Measurements from ENCODE around the gene CAPN6. TPM values are rescaled to one million over a fixed set of nuclear protein-coding genes. Genes with fewer than 3 reads are reported as not detected.

Gene CAPN6
- total RNA-seq, 1 experiment from 2014 or later = 3.1 TPM

- no peaks in the 10 kb centered on the region for H3K36me3 Mint-ChIP-seq
- POLR2A ChIA-PET = no interaction called here
- DNase-seq (ENCODE audit: low spot score) (no peak), ATAC-seq (no peak)
- H3K27ac Mint-ChIP-seq = no peak overlapping the region
- H3K9me3 Mint-ChIP-seq = no peaks in the 10 kb centered on the region
- no peaks in the 10 kb centered on the region for H3K4me1 Mint-ChIP-seq
- CTCF ChIA-PET = no interaction called here
- H3K4me3 Mint-ChIP-seq = no peak overlapping the region
- H3K27me3 Mint-ChIP-seq (ENCODE audit: low read depth) = peaks cover 8% of the 10 kb centered on the region
- TF ChIP-seq KAT7 (CRISPR knock-in tag; IDR thresholded peaks at IDR 0.05; ENCODE audit: borderline replicate concordance) = no peak
- TF ChIP-seq ETV6 (CRISPR knock-in tag; IDR thresholded peaks at IDR 0.05) = no peak
- no peak for TF ChIP-seq AR (CRISPR knock-in tag; IDR thresholded peaks at IDR 0.05)
- TF ChIP-seq JUN (CRISPR knock-in tag; IDR thresholded peaks at IDR 0.05) = no peak
- TF ChIP-seq PRDM15 (CRISPR knock-in tag; IDR thresholded peaks at IDR 0.05) = no peak
- no peak for TF ChIP-seq OVOL2 (CRISPR knock-in tag; IDR thresholded peaks at IDR 0.05; ENCODE audit: borderline replicate concordance)
- no peak for TF ChIP-seq ZNF671 (CRISPR knock-in tag; IDR thresholded peaks at IDR 0.05)
- no peak for TF ChIP-seq SOX15 (CRISPR knock-in tag; IDR thresholded peaks at IDR 0.05)
- no peak for TF ChIP-seq IRF2 (CRISPR knock-in tag; IDR thresholded peaks at IDR 0.05; ENCODE audit: borderline replicate concordance, low read depth)
- TF ChIP-seq USF1 (CRISPR knock-in tag; IDR thresholded peaks at IDR 0.05) = no peak
- no peak for TF ChIP-seq ZNF317 (CRISPR knock-in tag; IDR thresholded peaks at IDR 0.05; ENCODE audit: borderline replicate concordance, low read depth)
- no peak for TF ChIP-seq CTCF (IDR thresholded peaks at IDR 0.05)
- TF ChIP-seq ERG (CRISPR knock-in tag; IDR thresholded peaks at IDR 0.05) = no peak
- no peak for TF ChIP-seq NR1H2 (CRISPR knock-in tag; IDR thresholded peaks at IDR 0.05)
- no peak for TF ChIP-seq AFF4 (CRISPR knock-in tag; IDR thresholded peaks at IDR 0.05; ENCODE audit: borderline replicate concordance)
- TF ChIP-seq EMX1 (CRISPR knock-in tag; IDR thresholded peaks at IDR 0.05) = no peak
- TF ChIP-seq ZNF512 (CRISPR knock-in tag; IDR thresholded peaks at IDR 0.05; ENCODE audit: borderline replicate concordance) = no peak
- no peak for TF ChIP-seq NR2C2 (CRISPR knock-in tag; IDR thresholded peaks at IDR 0.05)
Observed at GRCh38 chrX:111283446-111283845, 13.2 kb upstream of the CAPN6 start.

All from WTC11 (cell line).